Stimulated activated CD4-positive, alpha-beta T cell treated with anti-CD3 and anti-CD28 coated beads, TNF-alpha, amount 100 ng/mL, for 48 hours (primary cell): ENCODE measurements around the gene RHOJ.

ENCODE experiments used
- DNase-seq, 3 donors: peaks; one replicate each; pipeline ENCODE4 v3.0.0-alpha.2; 2020; ENCODE audit warnings: low read depth in 3 of 3

The RHOJ gene

DNA sequence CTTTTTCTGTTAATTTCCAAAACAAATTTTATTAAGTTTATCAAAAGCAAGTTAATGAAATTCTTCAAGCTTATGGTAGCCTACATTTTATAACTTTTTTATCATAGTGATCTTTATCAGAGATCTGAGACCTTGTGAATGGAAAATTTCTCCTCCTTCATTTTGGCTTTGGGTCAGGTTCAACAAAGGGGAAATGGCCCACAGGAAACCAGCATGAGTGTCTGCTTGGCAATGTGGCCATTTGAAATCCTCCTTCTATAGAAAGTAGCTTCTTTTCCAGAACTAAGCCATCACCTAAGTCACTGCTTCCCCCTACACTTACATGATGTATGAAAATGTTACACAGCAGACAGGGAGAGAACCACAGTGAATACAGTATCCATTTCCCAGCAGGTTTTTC lies 1.6 kb downstream of the RHOJ start:
- DNase-seq = no peak

- no peak for DNase-seq
Measured at GRCh38 chr14:63209160-63209559, 4.9 kb downstream of the RHOJ start.

DNA sequence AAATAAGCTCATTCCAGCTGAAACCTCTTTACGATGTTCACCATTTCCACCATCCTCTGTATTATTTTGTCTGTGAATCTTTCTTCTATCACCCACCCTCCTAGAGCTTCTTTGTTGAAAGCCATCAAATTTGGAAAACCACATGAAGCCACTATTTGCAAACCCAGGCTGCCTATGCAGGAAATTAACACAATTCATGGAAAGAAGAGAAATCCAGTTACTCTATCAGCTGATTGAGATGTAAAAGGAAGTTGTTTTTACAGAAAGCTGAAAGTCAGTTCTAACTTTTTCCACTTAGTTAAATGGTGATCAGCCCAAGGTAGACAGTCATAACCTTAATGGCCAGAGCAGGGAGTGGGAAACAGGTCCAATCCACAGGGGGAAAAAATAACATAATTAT lies 6.6 kb downstream of the RHOJ start:
- no peak for DNase-seq

DNA sequence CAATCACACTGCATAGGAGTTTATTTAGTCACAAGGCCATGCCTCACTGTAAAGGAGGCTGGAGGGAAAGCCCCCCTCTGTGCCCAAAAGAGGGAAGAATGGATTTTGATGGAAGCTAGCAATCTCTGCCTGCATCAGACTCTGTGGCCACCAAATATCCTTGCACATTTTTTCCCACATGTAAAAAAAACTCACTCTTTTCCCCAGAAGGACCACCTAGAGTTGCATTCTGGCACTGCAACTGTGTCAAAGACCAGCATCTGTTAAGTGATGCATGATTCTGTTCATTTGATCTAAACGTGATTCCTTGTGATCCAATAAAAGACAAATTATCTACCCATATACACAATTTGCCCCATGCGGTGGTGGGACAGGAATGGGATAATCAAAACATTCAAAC lies 8.0 kb downstream of the RHOJ start:
- no peak for DNase-seq

DNA sequence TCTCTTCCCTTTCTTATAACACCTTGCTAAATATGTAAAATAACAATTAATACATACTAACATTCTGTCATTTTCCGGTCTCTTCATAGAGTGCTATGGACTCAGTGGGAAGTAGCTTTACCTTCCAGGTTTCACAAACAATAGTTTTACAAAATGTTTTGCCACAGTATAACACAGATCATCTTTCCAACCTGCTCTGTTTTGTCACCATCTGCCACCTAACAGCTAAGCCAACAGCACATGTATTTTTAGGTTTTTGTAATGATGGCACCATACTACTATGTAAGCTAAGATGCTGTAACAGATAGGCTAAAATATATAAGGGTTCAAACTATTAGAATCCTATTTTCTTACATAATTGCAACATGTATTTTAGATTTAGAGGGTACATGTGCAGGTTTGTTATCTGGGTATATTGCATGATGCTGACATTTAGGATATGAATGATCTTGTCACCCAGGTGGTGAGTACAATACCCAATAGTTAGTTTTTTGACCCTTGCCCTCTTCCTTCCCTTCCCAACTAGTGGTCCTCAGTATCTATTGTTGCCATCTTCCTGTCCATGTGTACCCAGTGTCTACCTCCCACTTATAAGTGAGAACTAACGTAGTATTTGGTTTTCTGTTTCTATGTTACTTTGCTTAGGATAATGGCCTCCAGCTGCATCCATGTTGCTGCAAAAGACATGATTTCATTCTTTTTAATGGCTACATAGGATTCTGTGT lies 8.7 kb downstream of the RHOJ start:
- DNase-seq = no peak

- DNase-seq = no peak
Measured at GRCh38 chr14:63214417-63215196, 10.4 kb downstream of the RHOJ start.

- DNase-seq = no peak
Measured at GRCh38 chr14:63220526-63220925, 16.3 kb downstream of the RHOJ start.

- DNase-seq = no peak
Measured at GRCh38 chr14:63223596-63223995, 19.4 kb downstream of the RHOJ start.

DNA sequence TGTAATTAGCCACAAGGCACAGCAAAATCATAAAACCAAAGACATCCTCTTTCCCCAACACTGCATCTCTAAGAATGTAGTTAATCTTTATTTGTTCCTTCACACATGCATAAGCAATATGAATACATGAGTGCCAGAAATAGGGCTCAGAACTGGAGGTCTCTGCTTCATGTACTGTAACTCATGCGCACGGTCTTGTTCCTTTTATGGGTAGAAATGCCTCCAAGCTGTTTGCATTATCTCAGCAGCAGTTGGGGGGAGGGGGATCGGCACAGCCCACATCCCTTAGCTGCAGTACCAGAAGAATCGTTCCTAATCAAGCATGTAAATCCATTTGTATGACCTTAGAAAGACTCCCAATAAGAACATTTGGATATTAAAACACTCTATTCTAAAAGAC lies 20.0 kb downstream of the RHOJ start:
- no peak for DNase-seq

- DNase-seq = no peak
Measured at GRCh38 chr14:63228217-63228616, 24.0 kb downstream of the RHOJ start.

DNA sequence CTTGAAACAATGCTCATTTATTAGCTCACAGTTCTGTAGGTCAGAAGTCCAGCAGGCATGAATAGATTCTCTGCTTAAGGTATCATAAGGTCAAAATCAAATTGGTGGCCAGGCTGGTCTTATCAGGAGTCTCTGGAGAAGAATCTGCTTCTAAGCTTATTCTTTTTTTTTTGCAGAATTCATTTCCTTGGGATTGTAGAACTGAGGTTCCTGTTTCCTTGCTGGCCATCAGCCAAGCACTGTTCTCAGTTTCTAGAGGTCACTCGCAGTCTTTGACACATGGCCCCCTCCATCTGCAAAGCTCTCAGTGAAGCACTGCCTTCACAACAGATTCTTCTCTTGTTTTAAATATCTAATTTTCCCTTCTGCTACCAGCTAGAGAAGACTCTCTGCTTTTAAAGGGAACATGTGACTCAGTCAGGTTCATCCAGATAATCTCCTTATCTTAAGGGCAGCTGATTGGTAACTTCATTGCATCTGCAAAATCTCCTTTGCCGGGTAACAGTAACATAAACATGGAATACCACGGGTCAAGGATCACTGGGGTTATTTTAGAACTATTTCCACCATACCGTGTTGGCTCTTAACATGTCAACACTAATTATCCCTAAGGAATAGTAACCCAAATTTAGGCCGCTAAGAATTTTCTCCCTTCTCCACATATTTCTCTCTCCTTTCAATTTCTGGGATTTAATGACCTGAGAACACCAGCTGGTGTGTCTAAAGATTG lies 25.3 kb downstream of the RHOJ start:
- no peak for DNase-seq

- no peak for DNase-seq
Measured at GRCh38 chr14:63231766-63232165, 27.5 kb downstream of the RHOJ start.

DNA sequence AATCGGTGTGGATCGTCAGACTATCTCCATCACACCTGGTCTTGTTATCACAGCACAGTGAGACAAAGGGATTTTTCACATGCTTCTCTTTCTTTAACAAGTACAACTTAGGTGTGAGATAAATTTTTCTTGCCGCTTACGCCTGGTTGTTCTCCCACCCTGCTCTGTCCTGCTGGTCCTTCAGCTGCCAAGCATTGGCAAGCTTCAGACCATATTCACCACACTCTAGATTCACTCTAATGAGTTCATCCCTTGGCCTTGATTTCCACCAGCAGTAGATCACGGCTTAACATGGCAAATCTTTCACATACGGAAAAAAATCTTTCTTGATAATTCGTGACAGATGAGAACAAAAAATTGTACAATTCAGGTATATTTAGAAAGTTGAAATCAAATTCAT lies 33.5 kb downstream of the RHOJ start:
- DNase-seq = no peak

GRCh38 chr14:63240221-63240620 lies 36.0 kb downstream of the RHOJ start:
- DNase-seq = no peak

- DNase-seq = no peak
Measured at GRCh38 chr14:63241096-63241495, 36.9 kb downstream of the RHOJ start.

- DNase-seq = no peak
Measured at GRCh38 chr14:63243646-63244045, 39.4 kb downstream of the RHOJ start.

- no peak for DNase-seq
Measured at GRCh38 chr14:63245893-63246292, 41.6 kb downstream of the RHOJ start.

DNA sequence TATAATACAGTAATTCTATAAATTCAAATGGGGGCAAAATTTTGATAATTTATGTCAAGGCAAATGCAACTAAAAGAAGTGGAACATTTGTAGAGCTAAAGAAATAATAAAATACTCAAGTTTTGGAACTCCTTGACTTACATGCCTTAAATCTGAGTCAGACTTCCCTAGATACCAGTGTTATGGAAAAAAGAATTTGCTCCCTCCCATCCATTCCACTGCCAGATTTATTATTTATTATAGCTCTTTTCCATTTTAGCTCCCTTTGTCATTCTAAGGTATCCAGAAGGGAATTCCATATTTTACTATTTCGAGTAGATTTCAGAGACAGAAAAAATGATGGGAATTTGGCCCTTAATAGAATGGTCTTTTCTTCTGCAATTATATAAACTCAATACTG lies 44.0 kb downstream of the RHOJ start:
- no peak for DNase-seq

GRCh38 chr14:63249092-63249491 lies 44.8 kb downstream of the RHOJ start:
- no peak for DNase-seq

- DNase-seq = no peak
Measured at GRCh38 chr14:63257299-63257698, 53.1 kb downstream of the RHOJ start.

DNA sequence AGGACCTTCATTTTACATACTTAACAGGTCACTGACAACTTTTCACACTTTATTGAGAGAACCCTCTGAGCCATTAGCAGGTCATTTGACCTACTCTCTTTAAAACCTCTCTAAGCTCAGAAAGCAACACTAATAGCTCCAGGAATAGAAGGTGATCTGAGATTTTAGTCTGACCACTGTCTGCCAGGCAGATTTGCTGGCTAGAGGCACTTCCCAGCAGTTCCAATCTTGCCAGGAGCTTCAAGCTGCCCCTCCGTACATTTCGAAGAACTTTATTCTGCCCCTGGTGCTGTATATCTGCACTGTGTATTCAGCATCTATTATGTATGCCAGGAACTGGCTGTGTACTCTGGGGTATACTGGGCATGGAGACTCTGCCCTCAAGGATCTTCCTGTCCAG lies 58.2 kb downstream of the RHOJ start:
- no peak for DNase-seq

DNA sequence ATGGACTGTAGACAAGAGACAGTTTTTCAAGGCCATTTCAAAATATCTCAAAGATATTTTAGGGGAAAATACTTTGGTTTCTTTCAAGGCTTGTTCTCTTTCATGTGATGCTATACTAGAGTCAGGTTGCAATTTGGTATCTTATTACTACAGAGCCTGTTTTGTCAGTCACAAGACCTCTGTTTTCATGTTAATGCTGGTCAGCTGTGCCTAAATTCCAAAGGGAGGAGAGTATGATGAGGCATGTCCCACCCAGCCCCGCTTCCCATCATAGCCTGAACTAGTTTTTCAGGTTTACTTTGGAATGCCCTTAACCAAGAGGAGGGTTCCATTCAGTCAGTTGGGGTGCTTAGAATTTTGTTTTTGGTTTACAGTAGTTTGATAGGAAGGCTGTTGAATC lies 61.9 kb downstream of the RHOJ start:
- DNase-seq = no peak

GRCh38 chr14:63267171-63267570 lies 62.9 kb downstream of the RHOJ start:
- DNase-seq = no peak
